NCI-H774 (cell line): ENCODE measurements around the gene SAMD7.

Experiments used
- DNase-seq: peaks from one replicate; lab custom pipeline; 2025; lab: John Stamatoyannopoulos, UW

The SAMD7 gene

GRCh38 chr3:169907944-169908343 is 3.4 kb upstream of the SAMD7 start:
- no peak for DNase-seq

GRCh38 chr3:169913323-169913722 is 2.0 kb downstream of the SAMD7 start:
- no peak for DNase-seq

GRCh38 chr3:169914321-169914720 is 2.9 kb downstream of the SAMD7 start:
- no peak for DNase-seq

- DNase-seq = peak; percentile 97
Measured at GRCh38 chr3:169923189-169923588, 11.8 kb downstream of the SAMD7 start.

- no peak for DNase-seq
Measured at GRCh38 chr3:169923831-169924230, 12.5 kb downstream of the SAMD7 start.

- DNase-seq = no peak
Measured at GRCh38 chr3:169929830-169930519, 18.6 kb downstream of the SAMD7 start.

GRCh38 chr3:169930843-169931242 is 19.5 kb downstream of the SAMD7 start:
- no peak for DNase-seq

GRCh38 chr3:169931747-169932520 is 20.6 kb downstream of the SAMD7 start:
- DNase-seq = no peak

- no peak for DNase-seq
Measured at GRCh38 chr3:169939320-169939719, 27.9 kb downstream of the SAMD7 start.

GRCh38 chr3:169939751-169940150 is 28.4 kb downstream of the SAMD7 start:
- DNase-seq = no peak

- peak; percentile 72 for DNase-seq
Measured at GRCh38 chr3:169940470-169941181, 29.3 kb downstream of the SAMD7 start.

GRCh38 chr3:169945313-169945712 is 33.9 kb downstream of the SAMD7 start:
- no peak for DNase-seq

- no peak for DNase-seq
Measured at GRCh38 chr3:169946336-169946735, 35.0 kb downstream of the SAMD7 start.

GRCh38 chr3:169948559-169949448 is 37.4 kb downstream of the SAMD7 start:
- DNase-seq = peak; percentile 87

- DNase-seq = no peak
Measured at GRCh38 chr3:169952045-169952444, 40.7 kb downstream of the SAMD7 start.

- DNase-seq = no peak
Measured at GRCh38 chr3:169953462-169954141, 42.2 kb downstream of the SAMD7 start.

- no peak for DNase-seq
Measured at GRCh38 chr3:169954142-169954756, 42.9 kb downstream of the SAMD7 start.

- DNase-seq = no peak
Measured at GRCh38 chr3:169955406-169955805, 44.0 kb downstream of the SAMD7 start.

- DNase-seq = no peak
Measured at GRCh38 chr3:169964176-169964575, 52.8 kb downstream of the SAMD7 start.

GRCh38 chr3:169965562-169966427 is 54.4 kb downstream of the SAMD7 start:
- peak; percentile 63 for DNase-seq
